Pancreas (tissue), 10 donors: ENCODE data around the gene ZSWIM6. TPM values are rescaled to one million over a fixed set of nuclear protein-coding genes. Genes with fewer than 3 reads are reported as not detected.

Experiments
- ATAC-seq, 4 donors: fragments of 200-7000 bp; cut with Tn5 transposase; one replicate each; pipeline versions ENCODE4 v1.8.0 to v1.9.1; 2020; ENCODE audit warnings: mild to moderate bottlenecking in 4 of 4, moderate library complexity in 4 of 4
- DNase-seq, 6 donors: peaks; one replicate each; pipeline ENCODE4 v3.0.0-alpha.2; 2020
- FAIRE-seq: peaks from 2 replicates; lab custom pipeline; 2012; peaks lifted over from hg19 to GRCh38; lab: Jason Lieb, UNC
- H3K27ac ChIP-seq, 4 donors: fragments of 200-600 bp; sonication (generic); 1 replicate in 3 of 4; 2 replicates in 1 of 4; pipeline versions ENCODE4 v1.5.0 to v1.8.0; 2020
- H3K27me3 ChIP-seq, 4 donors: fragments of 200-600 bp; one replicate each; pipeline ENCODE4 v1.8.0; 2021
- H3K36me3 ChIP-seq, 3 donors: fragments of 200-600 bp; sonication (generic) in 1 of 3; one replicate each; pipeline versions ENCODE4 v1.5.0 to v1.8.0; 2020 to 2021
- H3K4me1 ChIP-seq, 3 donors: fragments of 200-600 bp; one replicate each; pipeline ENCODE4 v1.8.0; 2021
- H3K4me3 ChIP-seq, 4 donors: fragments of 200-600 bp; sonication (generic) in 2 of 4; one replicate each; pipeline versions ENCODE4 v1.5.0 to v1.8.0; 2020 to 2021
- H3K9me3 ChIP-seq, 4 donors: fragments of 200-600 bp; one replicate each; pipeline ENCODE4 v1.8.0; 2021
- WGBS, 2 donors: extraction: QIAGEN DNeasy Blood & Tissue Kit; methylation state at CpG; one replicate each; pipeline ENCODE4 v1.1.7; 2013; 5-methylcytosine and 5-hydroxymethylcytosine counted together
- intact Hi-C, 3 donors: fragments of 100-400 bp; cut with DNase I; formaldehyde crosslinking; loops; one replicate each; pipeline versions ENCODE4 v1.11.1 to v1.14.2; 2022
- polyA plus RNA-seq, 2 donors: library from polyadenylated mRNA; stranded (reverse); fragments of 200-250 nt; gene quantifications; one replicate each; pipeline ENCODE4 v1.2.3, GENCODE V29; 2013
- total RNA-seq, 6 donors: library from RNA; stranded (reverse); fragmentation: NEBNext Ultra II Directional in 4 of 6; extraction: Animal tissue kit (Norgen Biotek cat#: 25700) in 4 of 6; gene quantifications; one replicate each; pipeline versions ENCODE4 v1.2.1 to v1.2.4, GENCODE V29; 2021 to 2023
- TF ChIP-seq, protein P1 (sequence below), 4 donors: fragments of 200-600 bp; sonication (generic) in 3 of 4; IDR thresholded peaks; one replicate each; pipeline versions ENCODE4 v1.5.0 to v1.8.0; 2021; ENCODE audit warnings: antibody characterized with exemption in 4 of 4
- donor health status: healthy with polysubstance abuse.
- donor health status: DM: no; HTN: no; CAD: no; lungs with moderate emphysema.
- donor health status: DM: no; HTN: no; CAD: no.
- donor health status: control.
- donor health status: control.
- donor health status: Bipolar disorder and iron deficiency.
- donor health status: DM: yes; HTN: yes; CAD: no.
- donor health status: DM: no; HTN: no; CAD: no.
- donor health status: DM: no; HTN: no; CAD: no.
- donor health status: DM: yes; HTN: yes; CAD: no.

The ZSWIM6 gene
- total and polyA plus RNA-seq, 8 donors: 3.6 to 12.9 (median 6.2) TPM

DNA sequence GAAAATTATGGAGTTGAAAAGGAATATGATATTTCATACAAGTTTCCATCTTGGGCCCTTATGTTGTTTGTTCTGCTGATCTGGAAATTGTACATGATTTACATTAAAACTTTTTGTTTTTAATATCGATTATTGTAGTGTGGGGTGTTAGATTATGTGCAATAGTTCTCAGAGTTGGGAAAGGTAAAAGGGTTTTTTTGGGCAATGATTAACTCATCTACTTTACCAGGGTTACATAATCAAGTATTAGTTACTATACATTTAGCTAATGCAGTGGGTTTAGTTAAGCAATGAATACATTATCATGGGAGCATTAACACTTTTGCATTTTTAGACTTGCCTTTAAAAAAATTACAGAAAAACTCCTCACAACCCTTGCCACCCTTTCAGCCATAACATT lies 134.0 kb downstream of the ZSWIM6 start:
- ATAC-seq (no peak), DNase-seq (no peak), FAIRE-seq (no peak)
- H3K4me3 ChIP-seq: no peak overlapping the region
- no peak overlapping the region for H3K27ac ChIP-seq
- no peaks in the 10 kb centered on the region for H3K36me3 ChIP-seq
- no peaks in the 10 kb centered on the region for H3K9me3 ChIP-seq
- H3K4me1 ChIP-seq: peaks cover 15 to 31% (median 22%) of the 10 kb centered on the region in 3 donors
- intact Hi-C loops: no loop called here
- TF ChIP-seq, protein P1, sequence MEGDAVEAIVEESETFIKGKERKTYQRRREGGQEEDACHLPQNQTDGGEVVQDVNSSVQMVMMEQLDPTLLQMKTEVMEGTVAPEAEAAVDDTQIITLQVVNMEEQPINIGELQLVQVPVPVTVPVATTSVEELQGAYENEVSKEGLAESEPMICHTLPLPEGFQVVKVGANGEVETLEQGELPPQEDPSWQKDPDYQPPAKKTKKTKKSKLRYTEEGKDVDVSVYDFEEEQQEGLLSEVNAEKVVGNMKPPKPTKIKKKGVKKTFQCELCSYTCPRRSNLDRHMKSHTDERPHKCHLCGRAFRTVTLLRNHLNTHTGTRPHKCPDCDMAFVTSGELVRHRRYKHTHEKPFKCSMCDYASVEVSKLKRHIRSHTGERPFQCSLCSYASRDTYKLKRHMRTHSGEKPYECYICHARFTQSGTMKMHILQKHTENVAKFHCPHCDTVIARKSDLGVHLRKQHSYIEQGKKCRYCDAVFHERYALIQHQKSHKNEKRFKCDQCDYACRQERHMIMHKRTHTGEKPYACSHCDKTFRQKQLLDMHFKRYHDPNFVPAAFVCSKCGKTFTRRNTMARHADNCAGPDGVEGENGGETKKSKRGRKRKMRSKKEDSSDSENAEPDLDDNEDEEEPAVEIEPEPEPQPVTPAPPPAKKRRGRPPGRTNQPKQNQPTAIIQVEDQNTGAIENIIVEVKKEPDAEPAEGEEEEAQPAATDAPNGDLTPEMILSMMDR (IDR thresholded peaks at IDR 0.05): no peak
- H3K27me3 ChIP-seq: no peaks in the 10 kb centered on the region
- WGBS, 2 donors: 31 to 34% methylated on average over 1 of the region's 1 CpG

DNA sequence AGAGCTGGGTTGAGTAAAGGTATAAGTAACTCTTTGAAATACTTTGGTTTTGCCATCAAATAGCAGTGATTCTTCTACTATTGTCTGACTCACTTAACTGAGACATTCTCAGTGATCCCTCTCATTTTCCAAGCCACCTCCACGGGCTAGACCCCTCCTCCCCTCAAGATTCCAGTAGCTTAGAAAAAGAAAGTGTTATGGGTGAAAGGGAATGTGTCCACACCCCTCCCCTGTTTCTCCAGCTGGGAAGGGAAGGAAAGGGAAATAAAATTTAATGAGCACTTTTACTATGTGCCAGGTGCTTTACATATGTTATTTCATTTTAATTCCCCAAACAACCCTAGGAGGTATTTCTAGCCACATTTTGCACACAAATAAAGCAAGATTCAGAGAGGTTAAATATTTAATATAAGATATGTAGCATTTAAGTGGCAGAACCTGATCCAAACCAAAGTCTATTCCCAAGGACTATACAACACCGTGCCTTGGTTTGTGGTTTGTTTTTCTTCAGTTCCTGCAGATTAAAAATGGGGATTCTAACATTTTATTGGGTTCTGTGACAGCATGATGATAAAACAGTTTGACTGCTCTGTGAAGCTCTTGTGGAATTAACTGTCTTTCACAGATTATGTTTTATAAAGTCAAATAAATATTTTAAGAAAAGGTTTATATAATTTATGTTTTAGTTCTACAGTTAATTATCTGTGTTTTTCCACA lies 135.9 kb downstream of the ZSWIM6 start:
- no peak for FAIRE-seq
- 10 to 13% methylated on average over 2 of the region's 2 CpGs for WGBS, 2 donors
- Histone ChIP-seq H3K36me3 (no peaks in the 10 kb centered on the region), H3K27ac (no peak overlapping the region), H3K27me3 (no peaks in the 10 kb centered on the region), H3K9me3 (no peaks in the 10 kb centered on the region), H3K4me1 (peaks cover 11 to 21% (median 13%) of the 10 kb centered on the region in 3 donors), H3K4me3 (no peak overlapping the region)
- TF ChIP-seq, protein P1 (IDR thresholded peaks at IDR 0.05): no peak
- no peak for DNase-seq
- intact Hi-C loops: no loop called here
- peak in 2 of 4 donors; percentile 38 to 49 for ATAC-seq

DNA sequence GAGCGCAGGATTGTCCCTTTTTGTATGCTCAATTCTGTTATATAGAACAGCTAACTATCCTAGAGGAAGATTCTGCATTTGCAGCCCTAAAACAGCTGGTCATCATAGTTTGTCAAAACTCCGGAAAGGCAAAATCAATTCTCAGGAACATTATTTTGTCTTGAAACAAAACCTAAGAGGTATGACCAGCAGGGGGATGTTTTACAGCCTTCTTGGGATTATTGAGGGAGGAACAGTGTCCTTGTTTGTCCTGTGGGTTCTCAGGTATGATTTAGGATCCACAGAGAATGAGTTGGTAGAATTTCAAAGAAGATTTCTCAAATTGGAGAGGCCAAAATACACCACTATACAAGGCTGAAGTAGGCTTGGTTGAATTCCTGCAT lies 136.4 kb downstream of the ZSWIM6 start:
- H3K9me3 ChIP-seq: no peaks in the 10 kb centered on the region
- FAIRE-seq (no peak), ATAC-seq (no peak), DNase-seq (no peak)
- intact Hi-C loops: no loop called here
- no peaks in the 10 kb centered on the region for H3K36me3 ChIP-seq
- H3K4me3 ChIP-seq: no peak overlapping the region
- peaks cover 11 to 21% (median 13%) of the 10 kb centered on the region in 3 donors for H3K4me1 ChIP-seq
- no peak overlapping the region for H3K27ac ChIP-seq
- WGBS, 2 donors: 60 to 65% methylated on average over 2 of the region's 2 CpGs
- TF ChIP-seq, protein P1 (IDR thresholded peaks at IDR 0.05): no peak
- no peaks in the 10 kb centered on the region for H3K27me3 ChIP-seq

DNA sequence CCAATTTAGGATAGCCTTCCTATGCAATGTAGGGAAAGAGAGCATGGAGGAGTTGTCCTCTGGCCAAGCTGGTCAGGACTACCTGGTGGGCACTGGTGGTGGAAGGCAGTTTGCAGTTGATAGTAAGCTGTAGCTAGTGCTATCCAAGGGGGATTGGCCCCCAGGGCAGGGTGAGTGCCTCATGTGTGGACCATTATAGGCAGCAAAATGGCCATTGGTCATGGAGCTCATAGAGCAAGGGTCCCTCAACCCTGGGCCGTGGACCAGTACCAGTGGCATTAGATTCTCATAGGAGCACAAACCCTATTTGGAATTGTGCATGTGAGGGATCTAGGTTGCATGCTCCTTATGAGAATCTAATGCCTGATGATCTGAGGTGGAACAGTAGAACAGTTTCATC lies 139.3 kb downstream of the ZSWIM6 start:
- Histone ChIP-seq H3K4me3 (no peak overlapping the region), H3K9me3 (no peaks in the 10 kb centered on the region), H3K27me3 (no peaks in the 10 kb centered on the region), H3K4me1 (peaks cover 7 to 16% (median 10%) of the 10 kb centered on the region in 3 donors), H3K27ac (no peak overlapping the region), H3K36me3 (no peaks in the 10 kb centered on the region)
- intact Hi-C loops: loop anchor here in 1 of 3 donors (10.0 kb wide), 1 partner anchor 57 kb away; no protein-coding TSS in a partner anchor
- FAIRE-seq (no peak), ATAC-seq (no peak), DNase-seq (peak in 1 of 6 donors; percentile 22)
- 95 to 100% methylated on average over 1 of the region's 1 CpG for WGBS, 2 donors
- TF ChIP-seq, protein P1 (IDR thresholded peaks at IDR 0.05): no peak
